ENCODE data around the gene CLEC1A. TPM values are rescaled to one million over a fixed set of nuclear protein-coding genes. Genes with fewer than 3 reads are reported as not detected.

CLEC1A gene
- total and polyA plus RNA-seq, 2 donors (not counting 3 experiments of a cell fraction or from before 2014, with no cell fraction given): 22.0 to 24.2 TPM

- Histone ChIP-seq H2AFZ (ENCODE audit: low read depth, low read length) (peak overlapping the region; percentile 41), H3K9me1 (replicated peaks; ENCODE audit: control insufficient read depth, extremely low read depth, insufficient read depth, low read length) (no peaks in the 10 kb centered on the region), H3K4me2 (ENCODE audit: insufficient read depth, low read length) (no peak overlapping the region), H4K20me1 (replicated peaks; ENCODE audit: control insufficient read depth, extremely low read depth, insufficient read depth, low read length) (no peaks in the 10 kb centered on the region), H3K79me2 (ENCODE audit: control insufficient read depth, insufficient read depth, low read length) (no peaks in the 10 kb centered on the region), H3K36me3 (ENCODE audit: control insufficient read depth in 2 of 2, extremely low read depth in 1 of 2, insufficient read depth in 2 of 2, low read length in 2 of 2) (no peaks in the 10 kb centered on the region), H3K9ac (replicated peaks; ENCODE audit: extremely low read depth, insufficient read depth, low read length) (no peak overlapping the region), H3K4me1 (ENCODE audit: control insufficient read depth, extremely low read depth, insufficient read depth, low read length) (no peaks in the 10 kb centered on the region), H3K9me3 (replicated peaks; ENCODE audit: control insufficient read depth, insufficient read depth, low read length) (no peaks in the 10 kb centered on the region), H3K4me3 (replicated peaks in 1 of 3; ENCODE audit: insufficient read depth in 1 of 3, low read depth in 1 of 3, low read length in 3 of 3) (no peak overlapping the region), H3K27ac (ENCODE audit: insufficient read depth, low read depth, low read length) (no peak overlapping the region), H3K27me3 (ENCODE audit: control insufficient read depth in 2 of 2, insufficient read depth in 2 of 2, low read length in 2 of 2) (no peaks in the 10 kb centered on the region)
- dilution Hi-C loops (cut with MboI; ENCODE audit: extremely low pct_ligation_motif_present, low sequenced_read_pairs) (no loop called here), intact Hi-C loops (cut with micrococcal nuclease) (no loop called here)
- FAIRE-seq: no peak
- BruUV-seq (replicated peaks): no TSS peak
- no peak for DNase-seq (ENCODE audit: low read depth, low spot score)
- TF ChIP-seq GATA2 (IDR thresholded peaks at IDR 0.05; ENCODE audit: insufficient read depth, insufficient read length, low read depth, low read length): no peak
- TF ChIP-seq EZH2 (IDR thresholded peaks at IDR 0.05; ENCODE audit: borderline replicate concordance, low read depth, low read length, severe bottlenecking): no peak
- TF ChIP-seq MYC (IDR thresholded peaks at IDR 0.05; ENCODE audit: low read depth, low read length): no peak
- TF ChIP-seq POLR2AphosphoS5 (IDR thresholded peaks at IDR 0.05; ENCODE audit: insufficient read depth, low read depth, low read length): no peak
- TF ChIP-seq CTCF (IDR thresholded peaks at IDR 0.05; ENCODE audit: extremely low read depth in 1 of 2, insufficient read depth in 1 of 2, low read depth in 1 of 2, low read length in 2 of 2): no peak
- no peak for TF ChIP-seq JUN (IDR thresholded peaks at IDR 0.05; ENCODE audit: borderline replicate concordance, insufficient read depth, insufficient read length, low read depth)
- no peak for TF ChIP-seq MAX (IDR thresholded peaks at IDR 0.05; ENCODE audit: insufficient read depth, insufficient read length)
- TF ChIP-seq FOS (IDR thresholded peaks at IDR 0.05; ENCODE audit: borderline replicate concordance, insufficient read depth, low read length): no peak
- no peak for TF ChIP-seq POLR2A (IDR thresholded peaks at IDR 0.05; ENCODE audit: low read depth, low read length)
- ChIA-PET POLR2A (no interaction called here), CTCF (interaction anchor here (0.7 kb wide), 1 partner anchor 143 kb away, joined by 3 read pairs; no protein-coding TSS in a partner anchor)
Observed at GRCh38 chr12:10122689-10123088, 23.9 kb upstream of the CLEC1A start.

All from endothelial cell of umbilical vein (primary cell).